ENCODE results near the gene C5orf22. TPM values are rescaled to one million over a fixed set of nuclear protein-coding genes. Genes with fewer than 3 reads are reported as not detected.

C5orf22 gene
- total and polyA plus RNA-seq, 10 of the 15 experiments (the other 5 are each of a cell fraction or from before 2014, with no cell fraction given): 10.5 to 35.5 (median 24.0) TPM

DNA sequence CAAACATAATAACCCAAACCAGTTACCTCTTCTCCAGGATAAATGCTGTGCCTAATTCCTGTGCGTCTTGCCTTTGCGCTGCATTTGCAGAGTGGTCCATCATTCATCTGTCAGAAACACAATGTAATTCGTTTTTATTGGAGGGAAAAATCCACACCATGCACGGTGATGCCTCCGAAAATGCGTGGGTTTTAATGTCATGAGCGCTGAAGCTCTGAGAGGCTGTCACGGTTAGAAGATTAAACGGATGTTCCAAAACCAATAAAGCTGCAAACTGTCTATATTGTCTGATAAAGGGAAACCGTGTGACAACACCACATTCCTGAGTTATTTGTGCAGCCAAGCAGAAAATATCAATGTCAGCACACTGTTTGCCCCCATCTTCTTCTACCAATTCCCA, 27.6 kb upstream of the C5orf22 start:
- FAIRE-seq (no peak), DNase-seq (ENCODE audit: low read depth, low spot score) (no peak), ATAC-seq (no peak)
- ChIA-PET CTCF (no interaction called here), POLR2A (no interaction called here), RAD21 (ENCODE audit: unreplicated experiment) (no interaction called here), SMC1A (ENCODE audit: uncharacterized antibody, unreplicated experiment) (no interaction called here)
- Histone ChIP-seq H3K79me2 (ENCODE audit: control insufficient read depth, insufficient read depth, low read length) (no peaks in the 10 kb centered on the region), H2AFZ (ENCODE audit: control insufficient read depth, low read depth, low read length) (no peak overlapping the region), H3K36me3 (ENCODE audit: control insufficient read depth in 2 of 2, insufficient read depth in 2 of 2, low read length in 1 of 2) (peaks cover 17 to 40% of the 10 kb centered on the region in 2 experiments), H3K4me3 (no peak overlapping the region), H3K4me1 (ENCODE audit: control insufficient read depth, insufficient read depth, low read length) (no peaks in the 10 kb centered on the region), H3K9me3 (replicated peaks; ENCODE audit: control insufficient read depth, insufficient read depth, low read length) (no peaks in the 10 kb centered on the region), H4K20me1 (ENCODE audit: control insufficient read depth, insufficient read depth) (no peaks in the 10 kb centered on the region), H3K4me2 (ENCODE audit: control insufficient read depth, insufficient read depth) (no peak overlapping the region), H3K27me3 (replicated peaks in 1 of 2; ENCODE audit: control insufficient read depth in 2 of 2, insufficient read depth in 2 of 2, low read length in 1 of 2) (no peaks in the 10 kb centered on the region), H3K27ac (ENCODE audit: control insufficient read depth, insufficient read depth) (no peak overlapping the region), H3K9ac (ENCODE audit: control insufficient read depth, insufficient read depth, low read length) (no peak overlapping the region)
- TF ChIP-seq SUZ12 (IDR thresholded peaks at IDR 0.05; ENCODE audit: unreplicated experiment): no peak
- TF ChIP-seq ZNF24 (IDR thresholded peaks at IDR 0.05): no peak
- TF ChIP-seq, protein P1, sequence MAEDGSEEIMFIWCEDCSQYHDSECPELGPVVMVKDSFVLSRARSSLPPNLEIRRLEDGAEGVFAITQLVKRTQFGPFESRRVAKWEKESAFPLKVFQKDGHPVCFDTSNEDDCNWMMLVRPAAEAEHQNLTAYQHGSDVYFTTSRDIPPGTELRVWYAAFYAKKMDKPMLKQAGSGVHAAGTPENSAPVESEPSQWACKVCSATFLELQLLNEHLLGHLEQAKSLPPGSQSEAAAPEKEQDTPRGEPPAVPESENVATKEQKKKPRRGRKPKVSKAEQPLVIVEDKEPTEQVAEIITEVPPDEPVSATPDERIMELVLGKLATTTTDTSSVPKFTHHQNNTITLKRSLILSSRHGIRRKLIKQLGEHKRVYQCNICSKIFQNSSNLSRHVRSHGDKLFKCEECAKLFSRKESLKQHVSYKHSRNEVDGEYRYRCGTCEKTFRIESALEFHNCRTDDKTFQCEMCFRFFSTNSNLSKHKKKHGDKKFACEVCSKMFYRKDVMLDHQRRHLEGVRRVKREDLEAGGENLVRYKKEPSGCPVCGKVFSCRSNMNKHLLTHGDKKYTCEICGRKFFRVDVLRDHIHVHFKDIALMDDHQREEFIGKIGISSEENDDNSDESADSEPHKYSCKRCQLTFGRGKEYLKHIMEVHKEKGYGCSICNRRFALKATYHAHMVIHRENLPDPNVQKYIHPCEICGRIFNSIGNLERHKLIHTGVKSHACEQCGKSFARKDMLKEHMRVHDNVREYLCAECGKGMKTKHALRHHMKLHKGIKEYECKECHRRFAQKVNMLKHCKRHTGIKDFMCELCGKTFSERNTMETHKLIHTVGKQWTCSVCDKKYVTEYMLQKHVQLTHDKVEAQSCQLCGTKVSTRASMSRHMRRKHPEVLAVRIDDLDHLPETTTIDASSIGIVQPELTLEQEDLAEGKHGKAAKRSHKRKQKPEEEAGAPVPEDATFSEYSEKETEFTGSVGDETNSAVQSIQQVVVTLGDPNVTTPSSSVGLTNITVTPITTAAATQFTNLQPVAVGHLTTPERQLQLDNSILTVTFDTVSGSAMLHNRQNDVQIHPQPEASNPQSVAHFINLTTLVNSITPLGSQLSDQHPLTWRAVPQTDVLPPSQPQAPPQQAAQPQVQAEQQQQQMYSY (CRISPR knock-in tag; IDR thresholded peaks at IDR 0.05): no peak
- TF ChIP-seq ZNF622 (IDR thresholded peaks at IDR 0.05): no peak
- TF ChIP-seq ATF7 (IDR thresholded peaks at IDR 0.05; ENCODE audit: low read depth): no peak
- TF ChIP-seq, protein P2, sequence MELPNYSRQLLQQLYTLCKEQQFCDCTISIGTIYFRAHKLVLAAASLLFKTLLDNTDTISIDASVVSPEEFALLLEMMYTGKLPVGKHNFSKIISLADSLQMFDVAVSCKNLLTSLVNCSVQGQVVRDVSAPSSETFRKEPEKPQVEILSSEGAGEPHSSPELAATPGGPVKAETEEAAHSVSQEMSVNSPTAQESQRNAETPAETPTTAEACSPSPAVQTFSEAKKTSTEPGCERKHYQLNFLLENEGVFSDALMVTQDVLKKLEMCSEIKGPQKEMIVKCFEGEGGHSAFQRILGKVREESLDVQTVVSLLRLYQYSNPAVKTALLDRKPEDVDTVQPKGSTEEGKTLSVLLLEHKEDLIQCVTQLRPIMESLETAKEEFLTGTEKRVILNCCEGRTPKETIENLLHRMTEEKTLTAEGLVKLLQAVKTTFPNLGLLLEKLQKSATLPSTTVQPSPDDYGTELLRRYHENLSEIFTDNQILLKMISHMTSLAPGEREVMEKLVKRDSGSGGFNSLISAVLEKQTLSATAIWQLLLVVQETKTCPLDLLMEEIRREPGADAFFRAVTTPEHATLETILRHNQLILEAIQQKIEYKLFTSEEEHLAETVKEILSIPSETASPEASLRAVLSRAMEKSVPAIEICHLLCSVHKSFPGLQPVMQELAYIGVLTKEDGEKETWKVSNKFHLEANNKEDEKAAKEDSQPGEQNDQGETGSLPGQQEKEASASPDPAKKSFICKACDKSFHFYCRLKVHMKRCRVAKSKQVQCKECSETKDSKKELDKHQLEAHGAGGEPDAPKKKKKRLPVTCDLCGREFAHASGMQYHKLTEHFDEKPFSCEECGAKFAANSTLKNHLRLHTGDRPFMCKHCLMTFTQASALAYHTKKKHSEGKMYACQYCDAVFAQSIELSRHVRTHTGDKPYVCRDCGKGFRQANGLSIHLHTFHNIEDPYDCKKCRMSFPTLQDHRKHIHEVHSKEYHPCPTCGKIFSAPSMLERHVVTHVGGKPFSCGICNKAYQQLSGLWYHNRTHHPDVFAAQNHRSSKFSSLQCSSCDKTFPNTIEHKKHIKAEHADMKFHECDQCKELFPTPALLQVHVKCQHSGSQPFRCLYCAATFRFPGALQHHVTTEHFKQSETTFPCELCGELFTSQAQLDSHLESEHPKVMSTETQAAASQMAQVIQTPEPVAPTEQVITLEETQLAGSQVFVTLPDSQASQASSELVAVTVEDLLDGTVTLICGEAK (IDR thresholded peaks at IDR 0.05; ENCODE audit: borderline replicate concordance): no peak
- TF ChIP-seq, protein P3, sequence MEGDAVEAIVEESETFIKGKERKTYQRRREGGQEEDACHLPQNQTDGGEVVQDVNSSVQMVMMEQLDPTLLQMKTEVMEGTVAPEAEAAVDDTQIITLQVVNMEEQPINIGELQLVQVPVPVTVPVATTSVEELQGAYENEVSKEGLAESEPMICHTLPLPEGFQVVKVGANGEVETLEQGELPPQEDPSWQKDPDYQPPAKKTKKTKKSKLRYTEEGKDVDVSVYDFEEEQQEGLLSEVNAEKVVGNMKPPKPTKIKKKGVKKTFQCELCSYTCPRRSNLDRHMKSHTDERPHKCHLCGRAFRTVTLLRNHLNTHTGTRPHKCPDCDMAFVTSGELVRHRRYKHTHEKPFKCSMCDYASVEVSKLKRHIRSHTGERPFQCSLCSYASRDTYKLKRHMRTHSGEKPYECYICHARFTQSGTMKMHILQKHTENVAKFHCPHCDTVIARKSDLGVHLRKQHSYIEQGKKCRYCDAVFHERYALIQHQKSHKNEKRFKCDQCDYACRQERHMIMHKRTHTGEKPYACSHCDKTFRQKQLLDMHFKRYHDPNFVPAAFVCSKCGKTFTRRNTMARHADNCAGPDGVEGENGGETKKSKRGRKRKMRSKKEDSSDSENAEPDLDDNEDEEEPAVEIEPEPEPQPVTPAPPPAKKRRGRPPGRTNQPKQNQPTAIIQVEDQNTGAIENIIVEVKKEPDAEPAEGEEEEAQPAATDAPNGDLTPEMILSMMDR (IDR thresholded peaks at IDR 0.05 in 2 of 3, conservative IDR thresholded peaks at IDR 0.05 in 1 of 3; ENCODE audit: control insufficient read depth in 2 of 3, extremely low read depth in 1 of 3, insufficient read depth in 1 of 3, low read depth in 3 of 3, low read length in 3 of 3): no peak
- TF ChIP-seq DPF2 (IDR thresholded peaks at IDR 0.05): no peak
- no peak for TF ChIP-seq SP1 (IDR thresholded peaks at IDR 0.05; ENCODE audit: low read depth, low read length)
- TF ChIP-seq, protein P4, sequence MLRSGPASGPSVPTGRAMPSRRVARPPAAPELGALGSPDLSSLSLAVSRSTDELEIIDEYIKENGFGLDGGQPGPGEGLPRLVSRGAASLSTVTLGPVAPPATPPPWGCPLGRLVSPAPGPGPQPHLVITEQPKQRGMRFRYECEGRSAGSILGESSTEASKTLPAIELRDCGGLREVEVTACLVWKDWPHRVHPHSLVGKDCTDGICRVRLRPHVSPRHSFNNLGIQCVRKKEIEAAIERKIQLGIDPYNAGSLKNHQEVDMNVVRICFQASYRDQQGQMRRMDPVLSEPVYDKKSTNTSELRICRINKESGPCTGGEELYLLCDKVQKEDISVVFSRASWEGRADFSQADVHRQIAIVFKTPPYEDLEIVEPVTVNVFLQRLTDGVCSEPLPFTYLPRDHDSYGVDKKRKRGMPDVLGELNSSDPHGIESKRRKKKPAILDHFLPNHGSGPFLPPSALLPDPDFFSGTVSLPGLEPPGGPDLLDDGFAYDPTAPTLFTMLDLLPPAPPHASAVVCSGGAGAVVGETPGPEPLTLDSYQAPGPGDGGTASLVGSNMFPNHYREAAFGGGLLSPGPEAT (IDR thresholded peaks at IDR 0.05; ENCODE audit: low read depth): no peak
- TF ChIP-seq HCFC1 (IDR thresholded peaks at IDR 0.05; ENCODE audit: low read length): no peak
- 92% methylated on average over 10 of the region's 10 CpGs for WGBS (ENCODE audit: insufficient coverage, insufficient replicate concordance, low lambda C conversion rate, missing lambda C conversion rate)
- intact Hi-C loops (cut with micrococcal nuclease; ENCODE audit: unreplicated experiment): no loop called here
- BruUV-seq (replicated peaks): no TSS peak
- in situ Hi-C loops (cut with MboI): no loop called here
